GM23338 (cell line): ENCODE results near the gene EHMT2. TPM values are rescaled to one million over a fixed set of nuclear protein-coding genes. Genes with fewer than 3 reads are reported as not detected.

Source experiments
- ATAC-seq: fragments of 200-7000 bp; cut with Tn5 transposase; 3 replicates; pipeline ENCODE4 v1.9.1; 2020
- DNase-seq: peaks from one replicate; pipeline ENCODE4 v3.0.0-alpha.2; 2015; ENCODE audit warnings: low spot score
- H2AFZ ChIP-seq: fragments of 200-600 bp; sonication (generic); 2 replicates; pipeline ENCODE4 v1.8.0; 2016; ENCODE audit warnings: antibody characterized with exemption, mild to moderate bottlenecking, moderate library complexity
- H3F3A ChIP-seq: fragments of 200-600 bp; sonication (generic); replicated peaks from 2 replicates; pipeline ENCODE4 v1.8.0; 2017; ENCODE audit warnings: antibody characterized with exemption, mixed run types, low read depth
- H3K27ac ChIP-seq: fragments of 200-600 bp; sonication (generic); 2 replicates; pipeline ENCODE4 v1.6.1; 2016; ENCODE audit warnings: low read depth
- H3K27me3 ChIP-seq: fragments of 200-600 bp; sonication (generic); 2 replicates; pipeline ENCODE4 v1.8.0; 2016; ENCODE audit warnings: mild to moderate bottlenecking, mixed run types, moderate library complexity; ENCODE audit not compliant: insufficient read depth
- H3K36me3 ChIP-seq: fragments of 200-600 bp; sonication (generic); 2 replicates; pipeline ENCODE4 v1.8.0; 2016; ENCODE audit warnings: mild to moderate bottlenecking; ENCODE audit not compliant: insufficient read depth
- H3K4me1 ChIP-seq: fragments of 200-600 bp; sonication (generic); 2 replicates; pipeline ENCODE4 v1.8.0; 2016; ENCODE audit warnings: mild to moderate bottlenecking, moderate library complexity; ENCODE audit not compliant: insufficient read depth
- H3K4me2 ChIP-seq: fragments of 200-600 bp; sonication (generic); 2 replicates; pipeline ENCODE4 v1.7.1; 2017; ENCODE audit warnings: mixed run types
- H3K4me3 ChIP-seq: fragments of 200-600 bp; sonication (generic); 2 replicates; pipeline ENCODE4 v1.6.1; 2016; ENCODE audit warnings: mixed run types
- H3K79me2 ChIP-seq: fragments of 200-600 bp; sonication (generic); replicated peaks from 2 replicates; pipeline ENCODE4 v1.8.0; 2017; ENCODE audit warnings: mild to moderate bottlenecking; ENCODE audit not compliant: insufficient read depth
- H3K9me2 ChIP-seq: fragments of 200-600 bp; sonication (generic); 2 replicates; pipeline ENCODE4 v1.8.0; 2017; ENCODE audit not compliant: insufficient read depth
- H4K20me1 ChIP-seq: fragments of 200-600 bp; sonication (generic); replicated peaks from 2 replicates; pipeline ENCODE4 v1.8.0; 2017; ENCODE audit warnings: mild to moderate bottlenecking; ENCODE audit not compliant: insufficient read depth
- H3K27ac Mint-ChIP-seq: 2 replicates; pipeline ENCODE4 v1.8.0; 2020; ENCODE audit warnings: inconsistent platforms, mild to moderate bottlenecking, moderate library complexity, mixed read lengths
- H3K27me3 Mint-ChIP-seq: 3 replicates; pipeline ENCODE4 v1.8.0; 2022; ENCODE audit warnings: low read depth, mild to moderate bottlenecking, moderate library complexity, mixed read lengths, inconsistent platforms; ENCODE audit not compliant: insufficient read depth, poor library complexity
- H3K36me3 Mint-ChIP-seq: 3 replicates; pipeline ENCODE4 v1.8.0; 2021; ENCODE audit warnings: low read depth, mild to moderate bottlenecking, inconsistent platforms, moderate library complexity, mixed read lengths
- H3K4me1 Mint-ChIP-seq: 3 replicates; pipeline ENCODE4 v1.8.0; 2020; ENCODE audit warnings: mild to moderate bottlenecking, inconsistent platforms, mixed read lengths
- H3K4me3 Mint-ChIP-seq: 3 replicates; pipeline ENCODE4 v1.8.0; 2021; ENCODE audit warnings: moderate library complexity, mild to moderate bottlenecking, inconsistent platforms, mixed read lengths
- H3K9me3 Mint-ChIP-seq: 3 replicates; pipeline ENCODE4 v1.8.0; 2020; ENCODE audit warnings: moderate library complexity, mild to moderate bottlenecking, inconsistent platforms, mixed read lengths
- ETS1 ChIP-seq: IDR thresholded peaks from 2 replicates; pipeline ENCODE4 v1.6.1; 2016; ENCODE audit warnings: antibody characterized with exemption
- POLR2AphosphoS5 ChIP-seq: IDR thresholded peaks from 2 replicates; pipeline ENCODE4 v1.6.1; 2016; ENCODE audit warnings: antibody characterized with exemption, low read depth
- REST ChIP-seq: IDR thresholded peaks from one replicate; pipeline ENCODE4 v1.6.1; 2018; ENCODE audit warnings: antibody characterized with exemption; ENCODE audit not compliant: unreplicated experiment
- STAT1 ChIP-seq: IDR thresholded peaks from one replicate; pipeline ENCODE4 v1.6.1; 2016; ENCODE audit warnings: antibody characterized with exemption; ENCODE audit not compliant: unreplicated experiment
- ZNF114 ChIP-seq: fragments of 250-450 bp; sonication (Bioruptor Pico); IDR thresholded peaks from 2 replicates; pipeline ENCODE4 v1.5.0; 2020; ENCODE audit warnings: mild to moderate bottlenecking, moderate library complexity
- ZNF462 ChIP-seq: fragments of 250-450 bp; sonication (Bioruptor Pico); IDR thresholded peaks from 2 replicates; pipeline ENCODE4 v1.5.0; 2020; ENCODE audit warnings: mild to moderate bottlenecking, moderate library complexity
- polyA plus RNA-seq: library from polyadenylated mRNA; unstranded; fragments of >200 nt; fragmentation: Nextera tagmentation; extraction: Ambion mirVana; gene quantifications from 2 replicates; pipeline ENCODE4 v1.2.1, GENCODE V29; 2016
- total RNA-seq: library from RNA; depleted of rRNA; stranded (reverse); fragments of >200 nt; shearing (Covaris generic); gene quantifications from 2 replicates; pipeline ENCODE4 v1.2.3, GENCODE V29; 2014

Gene EHMT2
- total and polyA plus RNA-seq, 2 experiments from 2014 or later: 113 to 193 TPM

GRCh38 chr6:31920811-31921210, 23.3 kb upstream of the EHMT2 start (continued):
- TF ChIP-seq ZNF462 (CRISPR knock-in tag) (no peak), POLR2AphosphoS5 (no peak), ZNF114 (no peak)

GRCh38 chr6:31919624-31920303, 22.3 kb upstream of the EHMT2 start:
- Histone ChIP-seq H2AFZ (no peak overlapping the region), H3K27ac (no peak overlapping the region), H3K36me3 (no peaks in the 10 kb centered on the region), H3K4me3 (no peak overlapping the region), H4K20me1 (no peaks in the 10 kb centered on the region), H3K9me2 (no peaks in the 10 kb centered on the region), H3F3A (no peaks in the 10 kb centered on the region), H3K27me3 (no peaks in the 10 kb centered on the region), H3K4me2 (no peak overlapping the region), H3K79me2 (no peaks in the 10 kb centered on the region), H3K4me1 (no peaks in the 10 kb centered on the region)
- H3K27me3 Mint-ChIP-seq: peaks cover 6% of the 10 kb centered on the region
- H3K4me3 Mint-ChIP-seq: no peak overlapping the region
- H3K27ac Mint-ChIP-seq: no peak overlapping the region
- DNase-seq (no peak), ATAC-seq (no peak)
- H3K9me3 Mint-ChIP-seq: no peaks in the 10 kb centered on the region
- H3K4me1 Mint-ChIP-seq: no peaks in the 10 kb centered on the region; the same call in 2 of the 3 replicates
- no peaks in the 10 kb centered on the region for H3K36me3 Mint-ChIP-seq
- TF ChIP-seq ZNF114: no peak
- no peak for TF ChIP-seq REST
- no peak for TF ChIP-seq ETS1
- no peak for TF ChIP-seq STAT1
